GM21367 (cell line): ENCODE data around the gene SMIM26.

Experiments used
- ATAC-seq: cut with Tn5 transposase; IDR thresholded peaks from one replicate; pipeline ENCODE4 v1.9.1; 2021; ENCODE audit not compliant: unreplicated experiment

SMIM26 gene

DNA sequence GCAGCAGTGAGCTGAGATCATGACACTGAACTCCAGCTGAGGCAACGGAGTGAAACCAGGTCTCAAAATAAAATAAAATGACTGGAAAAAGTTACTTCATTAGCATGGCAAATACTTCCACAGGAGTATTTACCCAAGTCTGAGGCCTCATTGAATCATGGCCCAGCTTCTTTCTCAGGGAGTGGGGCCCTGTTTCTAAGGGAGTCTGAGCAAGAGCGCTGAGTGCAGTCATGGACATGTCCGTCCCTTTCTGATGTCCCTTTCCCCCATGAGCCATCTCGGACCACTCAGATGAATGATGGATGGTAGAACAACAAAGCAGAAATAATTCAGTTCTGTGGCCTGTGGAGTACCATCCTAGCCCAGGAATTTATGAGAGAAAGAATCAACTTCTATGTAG, 12.8 kb downstream of the SMIM26 start:
- no peak for ATAC-seq

DNA sequence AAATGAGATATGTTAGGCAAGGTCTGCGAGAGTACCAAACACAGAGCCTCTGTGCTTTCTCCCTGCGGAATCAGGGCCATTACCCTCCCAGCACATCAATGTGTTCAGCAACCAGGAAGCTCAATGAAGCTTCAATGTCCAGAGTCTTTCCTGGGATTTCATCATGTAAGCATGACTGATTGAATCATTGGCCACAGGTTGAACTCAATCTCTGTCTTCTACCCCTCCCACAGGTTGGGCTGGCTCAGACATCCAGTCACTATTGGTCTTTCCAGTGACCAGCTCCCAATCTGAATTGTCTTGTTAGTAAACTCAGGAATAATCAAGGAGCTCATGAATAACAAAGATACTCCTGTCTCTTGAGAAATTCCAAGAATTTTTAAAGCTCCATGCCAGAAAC, 17.9 kb downstream of the SMIM26 start:
- no peak for ATAC-seq

DNA sequence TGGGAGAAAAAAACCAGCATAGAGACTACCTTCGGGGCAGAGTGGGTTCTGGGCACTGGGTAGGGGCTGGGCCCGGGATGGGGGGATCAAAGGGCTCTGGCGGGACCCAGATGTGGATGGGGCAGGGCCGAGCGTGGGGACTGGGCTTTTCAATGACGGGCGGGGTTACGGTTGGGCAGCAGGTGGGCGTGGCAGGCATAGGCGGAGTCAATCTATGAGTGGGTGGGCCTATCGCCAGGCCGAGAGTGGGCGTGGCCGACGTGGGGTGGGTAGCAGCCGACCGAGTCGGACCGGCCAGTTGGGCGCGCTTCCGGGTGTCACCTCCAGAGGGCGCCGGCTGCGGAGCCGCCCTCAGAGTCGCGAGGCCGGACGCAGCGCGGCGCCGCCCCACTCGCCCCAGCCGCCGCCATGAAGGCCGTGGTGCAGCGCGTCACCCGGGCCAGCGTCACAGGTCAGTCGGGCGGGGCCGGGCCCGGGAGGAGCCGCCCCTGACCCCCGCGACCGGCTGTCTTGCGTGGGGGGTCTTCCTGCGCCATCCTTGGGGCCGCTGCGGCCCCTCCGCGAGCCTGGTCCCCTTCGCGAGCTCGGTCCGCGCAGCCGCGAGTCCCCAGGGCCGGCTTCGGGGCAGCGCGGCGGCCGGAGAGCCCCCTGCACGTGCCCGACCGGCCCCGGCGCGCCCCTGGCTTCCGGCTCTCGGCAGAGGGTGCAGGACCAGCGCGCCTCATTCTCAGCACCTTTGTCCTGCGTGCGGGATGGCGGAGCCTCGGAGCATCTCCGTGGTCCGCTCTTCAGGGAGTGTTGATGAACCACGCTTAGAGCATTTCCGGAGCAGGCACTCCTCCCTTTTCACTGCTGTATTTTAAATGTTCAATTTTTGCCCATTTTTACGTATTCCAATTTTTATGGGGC, 20.7 kb downstream of the SMIM26 start, which contains the start of gene DTD1:
TSS of gene DTD1 (plus strand) at position 390 of the 909 bp plus-strand sequence. CDS start at position 409, 19 bp downstream.
- ATAC-seq: peak; percentile 91

DNA sequence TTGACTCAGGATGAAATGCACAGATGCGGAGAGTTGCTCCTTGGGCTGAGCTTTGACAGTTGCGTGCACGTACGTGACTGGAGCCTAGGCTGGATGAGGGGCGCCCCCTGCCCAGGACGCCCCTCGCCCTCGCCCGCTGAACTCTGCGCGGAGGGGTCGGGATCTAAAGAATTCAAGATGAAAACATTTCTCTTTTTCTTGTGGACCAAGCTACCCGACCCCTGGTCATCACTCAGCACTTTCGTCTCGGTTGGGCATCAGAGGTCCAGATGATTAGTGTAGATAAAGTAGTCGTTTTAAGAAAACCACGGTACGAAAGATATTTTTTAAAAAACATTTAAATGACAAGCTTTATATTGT, 21.3 kb downstream of the SMIM26 start:
- ATAC-seq: no peak

DNA sequence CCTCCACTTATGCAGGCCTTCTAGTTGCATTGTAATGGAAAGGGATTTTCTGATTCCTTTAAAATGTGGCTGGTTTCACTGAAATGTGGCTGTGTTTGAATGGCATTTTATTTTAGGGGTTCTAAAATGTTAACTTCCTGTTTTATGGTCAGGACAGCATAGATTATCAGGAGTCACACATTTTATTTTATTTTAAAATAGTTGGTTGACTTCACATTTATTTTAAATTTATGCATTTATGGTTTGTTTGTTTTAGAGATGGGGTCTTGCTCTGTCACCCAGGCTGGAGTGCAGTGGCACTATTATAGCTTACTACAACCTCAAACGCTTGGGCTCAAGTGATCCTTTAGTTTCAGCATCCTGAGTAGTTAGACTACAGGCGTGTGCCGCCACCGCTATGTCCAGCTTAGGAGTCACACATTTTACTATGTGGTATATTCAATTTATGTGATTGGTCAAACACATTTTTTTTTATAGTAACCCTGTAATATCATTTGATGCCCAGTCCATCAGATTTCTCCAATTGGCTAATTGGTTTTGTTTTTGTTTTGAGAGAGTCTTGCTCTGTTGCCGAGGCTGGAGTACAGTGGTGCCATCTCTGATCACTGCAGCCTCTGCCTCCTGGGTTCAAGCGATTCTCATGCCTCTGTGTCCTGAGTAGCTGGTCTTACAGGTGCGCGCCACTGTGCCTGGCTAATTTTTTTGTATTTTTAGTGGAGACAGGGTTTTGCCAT, 22.9 kb downstream of the SMIM26 start:
- no peak for ATAC-seq

DNA sequence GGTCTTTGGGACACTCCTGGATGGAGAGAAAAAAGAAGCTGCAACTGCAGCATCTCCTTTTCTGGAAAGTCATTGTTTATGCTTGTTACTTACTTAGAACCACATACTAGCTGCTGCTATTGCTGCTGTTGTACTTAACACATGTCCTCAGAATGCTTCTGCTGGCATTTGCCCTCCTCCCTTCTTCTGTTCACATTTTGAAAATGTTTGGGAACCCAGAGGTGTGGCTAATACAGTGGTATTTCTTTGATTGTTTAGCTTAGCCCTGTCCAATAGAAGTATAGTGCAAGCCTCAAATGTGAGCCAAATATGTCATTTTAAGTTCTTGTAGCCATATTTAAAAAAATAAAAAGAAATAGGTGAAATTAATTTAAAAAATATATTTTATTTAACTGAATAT, 29.0 kb downstream of the SMIM26 start:
- no peak for ATAC-seq

DNA sequence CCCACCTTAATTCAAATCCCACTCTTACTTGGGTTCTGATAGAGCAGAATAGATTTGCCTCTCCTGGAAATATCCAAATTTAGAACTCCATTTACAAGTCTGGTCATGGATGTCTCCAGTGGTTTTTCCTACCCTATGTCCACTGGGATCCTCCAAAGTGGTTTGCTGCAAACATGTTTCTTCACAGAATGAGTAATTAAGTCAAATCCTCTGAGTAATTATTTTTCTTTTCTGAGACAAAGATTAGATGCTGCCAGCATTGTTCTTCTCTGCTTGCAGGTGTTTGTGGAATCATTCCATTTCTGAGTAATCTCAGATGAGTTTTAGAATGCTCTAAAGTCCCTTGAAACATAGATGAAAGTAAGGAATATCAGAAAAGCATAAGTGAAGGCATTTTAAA, 42.5 kb downstream of the SMIM26 start:
- ATAC-seq: no peak

DNA sequence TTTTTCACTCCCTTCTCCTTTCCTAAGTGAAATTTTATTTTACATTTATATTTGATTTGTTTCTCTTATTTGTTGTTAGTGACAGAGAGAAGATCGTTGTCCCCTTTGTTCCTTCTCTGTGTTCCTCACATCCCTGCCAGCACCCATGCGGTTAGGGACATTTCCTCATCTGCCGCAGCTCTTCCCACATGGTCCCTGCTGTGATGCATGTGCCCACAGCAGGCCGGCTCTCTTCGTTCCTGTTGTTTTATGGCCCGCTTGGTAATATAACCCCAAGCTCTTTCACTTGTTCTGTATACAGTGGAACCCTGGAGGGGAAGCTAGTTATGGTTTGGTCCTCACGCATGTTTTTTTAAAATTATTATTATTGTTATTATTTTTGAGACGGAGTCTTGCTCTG, 44.3 kb downstream of the SMIM26 start:
- ATAC-seq: no peak

DNA sequence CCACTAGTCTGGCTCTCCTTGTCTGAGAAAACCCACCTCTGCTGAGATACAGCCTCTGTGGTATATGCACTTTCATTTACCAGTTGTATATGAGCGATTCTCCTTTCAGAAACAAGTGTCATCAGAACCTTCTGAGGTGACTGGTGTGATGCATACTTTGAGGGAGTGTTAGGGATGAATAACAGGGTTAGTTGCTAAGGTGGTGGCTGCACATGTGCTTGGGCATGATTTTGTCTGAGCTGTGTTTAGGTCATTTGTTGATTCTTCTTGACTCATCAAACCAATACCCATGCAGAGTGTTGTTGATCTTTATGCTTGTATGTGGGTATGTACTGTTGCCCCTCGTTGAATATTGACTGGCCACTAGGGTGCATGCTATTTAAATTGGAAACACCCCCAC, 46.3 kb downstream of the SMIM26 start:
- ATAC-seq: no peak

DNA sequence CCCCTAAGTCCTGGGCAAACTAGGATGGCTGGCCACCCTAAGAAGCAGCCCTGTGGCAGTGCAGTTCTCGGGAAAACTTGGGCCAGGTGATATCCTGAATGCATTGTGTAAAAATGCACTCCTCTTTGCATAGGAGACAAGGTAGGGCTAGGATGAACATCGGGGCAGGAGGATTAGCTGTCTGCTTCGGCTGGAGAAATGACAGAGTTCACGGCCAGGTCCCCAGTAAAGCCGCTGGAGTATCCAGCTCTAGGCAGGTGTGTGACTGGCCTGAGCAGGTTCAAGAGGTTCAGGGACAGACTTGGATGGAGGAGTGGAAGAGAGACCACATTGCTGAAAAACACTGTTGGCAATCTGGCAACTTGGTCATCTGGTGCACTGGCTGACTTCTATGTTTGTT, 47.0 kb downstream of the SMIM26 start:
- ATAC-seq: no peak

DNA sequence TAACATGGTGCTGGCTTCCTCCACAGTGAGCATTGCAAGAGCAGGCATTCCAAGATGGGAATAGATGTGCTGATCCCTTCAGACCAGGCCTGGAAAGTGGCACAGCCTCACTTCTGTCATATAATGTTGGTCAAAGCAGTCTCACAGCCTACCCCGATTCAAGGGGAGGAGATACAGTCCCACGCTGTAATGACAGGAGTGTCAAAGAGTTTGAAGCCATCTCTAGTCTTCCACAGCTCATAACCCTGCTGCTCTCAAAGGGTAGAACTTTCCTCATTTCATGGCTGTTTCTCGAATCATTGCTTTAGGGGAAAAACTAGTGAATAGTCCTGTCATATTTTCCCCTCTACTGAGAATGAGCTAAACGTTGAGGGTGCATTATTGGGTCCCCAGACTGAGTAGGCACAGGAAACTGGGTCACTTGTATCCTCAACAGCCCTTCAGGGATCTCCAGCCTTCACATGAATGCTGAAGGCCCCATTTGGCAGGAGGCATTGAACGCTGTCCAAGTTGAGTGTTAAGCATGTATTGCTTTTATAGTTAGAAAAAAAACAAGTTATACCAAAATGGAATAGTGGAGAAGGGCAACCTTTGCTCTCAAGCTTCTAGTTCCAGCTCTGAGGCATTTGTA, 47.9 kb downstream of the SMIM26 start:
- ATAC-seq: no peak
